ENCODE results near the gene AOX1.
A peak's percentile ranks its signal among the peaks of the same experiment; 100 is the strongest.
"Not testable (repeated sequence)": the region's sequence is repeated elsewhere in the genome, so short reads cannot be mapped to it uniquely, and the experiment has no call there.

The AOX1 gene

GRCh38 chr2:200670313-200670712 lies 84.5 kb downstream of the AOX1 start:
- no peak for DNase-seq

GRCh38 chr2:200670751-200671150 lies 84.9 kb downstream of the AOX1 start:
- DNase-seq, result no peak

- DNase-seq, result no peak
These were observed 87.4 kb downstream of the AOX1 start for GRCh38 chr2:200673191-200673590.

- no peak for DNase-seq
These were observed 89.0 kb downstream of the AOX1 start for GRCh38 chr2:200674837-200675236.

GRCh38 chr2:200677171-200677570 lies 91.4 kb downstream of the AOX1 start:
- DNase-seq, result no peak

GRCh38 chr2:200677721-200678532 lies 92.1 kb downstream of the AOX1 start:
- no peak for DNase-seq

GRCh38 chr2:200679127-200679526 lies 93.3 kb downstream of the AOX1 start:
- DNase-seq, result no peak

GRCh38 chr2:200679535-200679934 lies 93.7 kb downstream of the AOX1 start:
- no peak for DNase-seq

- DNase-seq, result no peak
These were observed 95.9 kb downstream of the AOX1 start for GRCh38 chr2:200681697-200682096.

- DNase-seq, result not testable (repeated sequence)
These were observed 96.6 kb downstream of the AOX1 start for GRCh38 chr2:200682407-200682806.

- no peak for DNase-seq
These were observed 102.4 kb downstream of the AOX1 start for GRCh38 chr2:200687922-200688920.

GRCh38 chr2:200689115-200689514 lies 103.3 kb downstream of the AOX1 start:
- DNase-seq, result no peak

- DNase-seq, result no peak
These were observed 108.1 kb downstream of the AOX1 start for GRCh38 chr2:200693836-200694470.

- no peak for DNase-seq
These were observed 109.4 kb downstream of the AOX1 start for GRCh38 chr2:200695191-200695590.

- no peak for DNase-seq
These were observed 109.8 kb downstream of the AOX1 start for GRCh38 chr2:200695601-200696000.

- no peak for DNase-seq
These were observed 112.4 kb downstream of the AOX1 start for GRCh38 chr2:200698217-200698616.

GRCh38 chr2:200699310-200699709 lies 113.5 kb downstream of the AOX1 start:
- DNase-seq, result no peak

- DNase-seq, result no peak
These were observed 115.0 kb downstream of the AOX1 start for GRCh38 chr2:200700856-200701255.

GRCh38 chr2:200702044-200702443 lies 116.2 kb downstream of the AOX1 start:
- DNase-seq, result no peak

- DNase-seq, result peak; percentile 20
These were observed 116.9 kb downstream of the AOX1 start for GRCh38 chr2:200702646-200703118.

- no peak for DNase-seq
These were observed 117.5 kb downstream of the AOX1 start for GRCh38 chr2:200703127-200703925.

All from activated CD4-positive, alpha-beta T cell treated with anti-CD3 and anti-CD28 coated beads for 1 hour (primary cell).